Measurements from ENCODE around the gene FAM114A2.

The FAM114A2 gene

DNA sequence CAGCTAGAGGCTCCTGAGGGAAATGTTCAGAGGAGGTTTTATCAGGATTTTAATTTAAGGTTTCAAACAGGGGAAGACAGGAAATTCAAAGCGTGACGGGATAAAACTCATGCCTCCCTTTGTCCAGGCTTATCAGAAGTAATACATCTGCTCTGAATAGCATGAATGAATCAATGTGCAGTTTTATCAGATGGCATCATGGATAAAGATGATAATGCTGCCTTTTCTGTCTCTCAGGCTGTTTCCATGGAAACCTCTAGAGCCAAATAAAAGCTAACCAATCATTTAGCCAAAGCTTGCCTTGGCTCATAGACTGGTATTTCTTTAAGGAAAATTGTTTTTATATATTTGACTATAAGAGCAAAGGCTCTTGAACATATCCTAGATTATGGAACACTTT lies 16.5 kb upstream of the FAM114A2 start:
- Histone ChIP-seq H3K4me1 (peaks cover 32% of the 10 kb centered on the region), H3K9me3 (no peaks in the 10 kb centered on the region), H3K36me3 (peaks cover 19% of the 10 kb centered on the region), H3K27ac (no peak overlapping the region), H3K4me2 (peak overlapping the region; percentile 38), H4K20me1 (peaks cover 24% of the 10 kb centered on the region; the same call in 1 of the 2 replicates), H3K4me3 (no peak overlapping the region), H3K9ac (no peak overlapping the region), H3K27me3 (no peaks in the 10 kb centered on the region)
- TF ChIP-seq Cebpa-rat (IDR thresholded peaks at IDR 0.05), result no peak

DNA sequence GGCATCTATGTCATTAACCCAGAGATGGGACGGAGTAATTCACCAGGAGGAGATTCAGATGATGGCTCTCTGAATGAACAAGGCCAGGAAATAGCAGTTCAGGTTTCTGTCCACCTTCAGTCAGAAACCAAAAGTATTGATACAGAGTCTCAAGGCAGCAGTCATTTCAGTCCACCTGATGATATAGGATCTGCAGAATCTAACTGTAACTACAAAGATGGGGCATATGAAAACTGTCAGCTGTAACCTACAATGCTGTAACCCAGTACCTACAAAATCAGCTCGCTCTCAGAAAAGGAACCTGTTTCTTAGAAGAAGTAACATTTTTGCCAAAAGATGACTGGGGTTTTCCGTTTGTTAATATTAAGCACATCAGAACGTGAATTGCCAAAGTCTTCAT lies 14.8 kb upstream of the FAM114A2 start:
- Histone ChIP-seq H4K20me1 (peaks cover 19% of the 10 kb centered on the region; the same call in 1 of the 2 replicates), H3K36me3 (peaks cover 22% of the 10 kb centered on the region), H3K27ac (no peak overlapping the region), H3K9me3 (no peaks in the 10 kb centered on the region), H3K27me3 (no peaks in the 10 kb centered on the region), H3K4me1 (peaks cover 21% of the 10 kb centered on the region), H3K9ac (no peak overlapping the region), H3K4me2 (no peak overlapping the region), H3K4me3 (no peak overlapping the region)
- TF ChIP-seq Cebpa-rat (IDR thresholded peaks at IDR 0.05), result no peak

DNA sequence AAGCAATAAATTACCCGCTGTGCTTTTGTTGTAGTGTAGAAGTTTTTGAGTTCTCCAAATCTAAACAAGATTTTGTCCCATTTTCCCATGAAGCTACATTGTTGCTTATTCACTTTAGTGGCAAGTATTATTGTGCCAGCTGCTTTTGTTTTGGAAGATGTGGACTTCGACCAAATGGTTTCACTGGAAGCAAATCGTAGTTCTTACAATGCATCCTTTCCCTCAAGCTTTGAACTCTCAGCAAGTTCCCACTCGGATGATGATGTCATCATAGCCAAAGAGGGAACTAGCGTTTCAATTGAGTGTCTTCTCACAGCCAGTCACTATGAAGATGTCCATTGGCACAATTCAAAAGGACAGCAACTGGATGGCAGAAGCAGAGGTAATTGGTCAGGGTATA lies 10.9 kb upstream of the FAM114A2 start:
- peaks cover 3% of the 10 kb centered on the region for H3K4me1 ChIP-seq
- H3K4me3 ChIP-seq, result no peak overlapping the region
- TF ChIP-seq Cebpa-rat (IDR thresholded peaks at IDR 0.05), result no peak
- no peak overlapping the region for H3K4me2 ChIP-seq
- H3K9ac ChIP-seq, result no peak overlapping the region
- no peaks in the 10 kb centered on the region for H3K27me3 ChIP-seq
- no peak overlapping the region for H3K27ac ChIP-seq
- H4K20me1 ChIP-seq, result peaks cover 20% of the 10 kb centered on the region
- no peaks in the 10 kb centered on the region for H3K9me3 ChIP-seq
- peaks cover 41% of the 10 kb centered on the region for H3K36me3 ChIP-seq

DNA sequence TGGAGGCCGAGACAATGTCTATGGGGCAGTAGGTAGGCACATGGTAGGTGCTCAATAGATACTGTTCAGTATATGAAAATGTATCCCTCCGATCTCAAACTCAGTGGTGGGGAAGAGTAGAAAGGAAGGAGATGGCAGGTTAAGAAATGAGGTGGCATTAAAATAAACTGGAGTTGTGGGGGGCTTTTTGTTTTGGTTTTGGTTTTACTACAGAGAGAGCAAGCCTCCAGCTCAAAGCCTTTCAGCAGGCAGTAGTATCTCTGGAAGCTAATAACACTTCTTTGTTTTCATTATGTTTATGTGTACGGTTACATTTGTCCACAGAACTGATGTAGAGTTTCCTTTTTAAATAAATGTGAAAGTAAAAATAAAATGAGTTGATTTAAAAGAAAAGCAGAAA lies 8.6 kb upstream of the FAM114A2 start:
- Histone ChIP-seq H4K20me1 (peaks cover 20% of the 10 kb centered on the region), H3K27me3 (no peaks in the 10 kb centered on the region), H3K9me3 (no peaks in the 10 kb centered on the region), H3K4me1 (no peaks in the 10 kb centered on the region), H3K36me3 (peaks cover 27% of the 10 kb centered on the region), H3K4me3 (no peak overlapping the region), H3K4me2 (no peak overlapping the region), H3K9ac (no peak overlapping the region), H3K27ac (no peak overlapping the region)
- no peak for TF ChIP-seq Cebpa-rat (IDR thresholded peaks at IDR 0.05)

DNA sequence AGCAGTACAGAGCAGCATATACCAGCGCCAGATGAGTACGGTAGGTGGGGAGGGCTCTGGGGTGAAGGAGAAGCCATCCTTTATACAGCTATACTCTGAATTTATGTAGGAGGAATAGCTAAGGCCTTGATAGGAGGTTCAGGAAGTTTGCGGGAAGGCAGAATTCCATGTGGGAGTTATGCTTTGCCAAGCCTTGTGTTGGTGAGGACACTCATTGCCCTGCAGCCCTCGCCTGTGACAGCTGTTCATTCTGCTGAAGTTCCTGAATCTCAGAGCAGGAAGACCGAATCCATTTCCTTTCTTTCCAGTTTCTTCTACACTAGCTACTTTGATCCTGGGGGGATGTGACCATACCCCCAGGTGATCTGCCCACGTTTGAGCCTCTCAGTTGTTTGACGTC lies 7.8 kb upstream of the FAM114A2 start:
- no peak for TF ChIP-seq Cebpa-rat (IDR thresholded peaks at IDR 0.05)
- Histone ChIP-seq H3K4me2 (no peak overlapping the region), H3K36me3 (peaks cover 22% of the 10 kb centered on the region), H3K4me3 (no peak overlapping the region), H3K9me3 (no peaks in the 10 kb centered on the region), H3K27me3 (no peaks in the 10 kb centered on the region), H3K27ac (no peak overlapping the region), H4K20me1 (peaks cover 16% of the 10 kb centered on the region), H3K9ac (no peak overlapping the region), H3K4me1 (no peaks in the 10 kb centered on the region)

DNA sequence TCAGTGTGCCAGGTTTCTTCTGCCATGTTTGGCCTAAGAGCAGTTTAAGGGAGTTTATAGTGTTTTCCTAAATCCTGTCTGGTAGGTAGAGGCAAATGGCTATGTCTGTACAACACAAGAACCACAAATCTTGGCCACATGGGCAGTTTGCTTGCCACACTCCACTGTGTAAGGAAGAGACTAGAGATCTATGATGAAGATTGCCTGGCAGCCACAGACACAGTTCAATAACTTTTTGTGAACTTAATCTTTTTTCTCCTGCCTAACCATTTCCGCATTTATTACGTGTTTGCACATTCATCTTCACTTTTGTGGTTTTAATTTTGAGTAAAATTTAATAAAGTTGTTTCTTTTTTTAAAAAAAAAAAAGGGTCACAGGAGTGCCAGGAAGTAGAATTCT lies 5.9 kb upstream of the FAM114A2 start:
- H4K20me1 ChIP-seq, result peaks cover 14% of the 10 kb centered on the region
- H3K36me3 ChIP-seq, result peaks cover 19% of the 10 kb centered on the region
- H3K4me3 ChIP-seq, result no peak overlapping the region
- peaks cover 4% of the 10 kb centered on the region for H3K4me1 ChIP-seq
- no peaks in the 10 kb centered on the region for H3K9me3 ChIP-seq
- H3K9ac ChIP-seq, result no peak overlapping the region
- H3K27me3 ChIP-seq, result no peaks in the 10 kb centered on the region
- H3K27ac ChIP-seq, result no peak overlapping the region
- TF ChIP-seq Cebpa-rat (IDR thresholded peaks at IDR 0.05), result no peak
- no peak overlapping the region for H3K4me2 ChIP-seq

DNA sequence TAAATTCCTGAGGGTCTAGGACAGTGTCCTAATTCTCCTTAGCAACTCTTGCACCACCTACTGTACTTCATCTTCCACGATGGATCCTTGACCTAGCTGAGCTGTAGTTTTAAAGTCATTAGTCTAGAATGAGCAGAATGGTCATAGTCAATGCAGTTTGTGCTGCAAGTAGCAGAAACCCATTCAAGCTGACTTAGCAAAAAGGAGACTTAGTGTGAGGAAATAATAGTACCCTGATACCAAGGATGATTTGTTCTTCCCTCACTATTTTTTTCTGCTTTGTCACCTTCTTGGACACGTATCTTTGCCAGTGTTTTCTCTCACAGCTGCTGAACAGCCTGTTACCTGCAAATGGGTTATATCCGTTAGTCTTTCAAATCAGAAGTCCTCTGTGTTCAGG lies 5.4 kb upstream of the FAM114A2 start:
- no peaks in the 10 kb centered on the region for H3K9me3 ChIP-seq
- H3K9ac ChIP-seq, result no peak overlapping the region
- H3K4me1 ChIP-seq, result peaks cover 9% of the 10 kb centered on the region
- H3K27ac ChIP-seq, result no peak overlapping the region
- H3K36me3 ChIP-seq, result peaks cover 19% of the 10 kb centered on the region
- TF ChIP-seq Cebpa-rat (IDR thresholded peaks at IDR 0.05), result no peak
- no peak overlapping the region for H3K4me3 ChIP-seq
- no peak overlapping the region for H3K4me2 ChIP-seq
- no peaks in the 10 kb centered on the region for H3K27me3 ChIP-seq
- H4K20me1 ChIP-seq, result peaks cover 14% of the 10 kb centered on the region

DNA sequence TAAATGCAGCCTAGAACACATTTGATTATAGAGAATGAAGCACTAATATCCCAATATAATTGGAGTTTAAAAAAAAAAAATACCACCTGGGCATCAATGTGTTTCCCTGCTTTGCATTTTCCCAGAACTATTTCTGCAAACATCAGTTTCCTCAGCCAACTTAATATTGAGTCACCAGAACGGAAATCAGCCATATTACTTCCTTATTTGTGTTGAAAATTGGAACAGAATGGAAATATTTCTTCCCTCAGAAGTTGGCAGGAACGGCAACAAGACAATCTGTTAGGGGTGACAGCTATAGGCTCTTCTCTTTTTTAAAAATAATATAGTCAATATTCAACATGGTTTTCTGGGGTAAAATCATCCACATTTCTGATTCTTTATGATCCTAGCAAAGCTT lies 4.1 kb upstream of the FAM114A2 start:
- H3K9me3 ChIP-seq, result no peaks in the 10 kb centered on the region
- no peak overlapping the region for H3K4me2 ChIP-seq
- no peak overlapping the region for H3K9ac ChIP-seq
- no peak overlapping the region for H3K27ac ChIP-seq
- H4K20me1 ChIP-seq, result peaks cover 8% of the 10 kb centered on the region
- H3K36me3 ChIP-seq, result peaks cover 19% of the 10 kb centered on the region
- H3K27me3 ChIP-seq, result no peaks in the 10 kb centered on the region
- no peak overlapping the region for H3K4me3 ChIP-seq
- peaks cover 13% of the 10 kb centered on the region for H3K4me1 ChIP-seq
- no peak for TF ChIP-seq Cebpa-rat (IDR thresholded peaks at IDR 0.05)

DNA sequence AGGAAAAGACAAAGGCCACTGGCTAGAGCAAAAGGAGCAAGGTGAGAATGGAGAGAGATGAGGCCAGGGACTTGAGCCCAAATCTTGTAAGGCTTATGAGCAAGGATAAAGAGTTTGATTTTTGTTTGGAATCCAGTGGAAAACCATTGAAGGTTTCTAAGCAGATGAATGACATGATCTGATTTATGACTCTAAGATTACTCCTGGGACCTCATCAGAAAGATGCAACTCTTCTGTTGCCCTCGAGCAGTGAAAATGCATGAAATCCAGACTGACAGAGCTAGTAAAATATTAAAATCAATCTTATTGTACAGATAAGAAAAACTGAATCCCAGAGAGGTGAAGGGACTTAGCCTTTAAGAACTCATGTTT lies 734 bp upstream of the FAM114A2 start:
- H4K20me1 ChIP-seq, result no peaks in the 10 kb centered on the region; the same call in 1 of the 2 replicates
- H3K4me3 ChIP-seq, result peak overlapping the region; percentile 78
- H3K9me3 ChIP-seq, result no peaks in the 10 kb centered on the region
- peaks cover 20% of the 10 kb centered on the region for H3K4me1 ChIP-seq
- H3K9ac ChIP-seq, result peak overlapping the region; percentile 78
- H3K36me3 ChIP-seq, result no peaks in the 10 kb centered on the region
- no peaks in the 10 kb centered on the region for H3K27me3 ChIP-seq
- H3K4me2 ChIP-seq, result peak overlapping the region; percentile 82
- no peak for TF ChIP-seq Cebpa-rat (IDR thresholded peaks at IDR 0.05)
- H3K27ac ChIP-seq, result no peak overlapping the region

DNA sequence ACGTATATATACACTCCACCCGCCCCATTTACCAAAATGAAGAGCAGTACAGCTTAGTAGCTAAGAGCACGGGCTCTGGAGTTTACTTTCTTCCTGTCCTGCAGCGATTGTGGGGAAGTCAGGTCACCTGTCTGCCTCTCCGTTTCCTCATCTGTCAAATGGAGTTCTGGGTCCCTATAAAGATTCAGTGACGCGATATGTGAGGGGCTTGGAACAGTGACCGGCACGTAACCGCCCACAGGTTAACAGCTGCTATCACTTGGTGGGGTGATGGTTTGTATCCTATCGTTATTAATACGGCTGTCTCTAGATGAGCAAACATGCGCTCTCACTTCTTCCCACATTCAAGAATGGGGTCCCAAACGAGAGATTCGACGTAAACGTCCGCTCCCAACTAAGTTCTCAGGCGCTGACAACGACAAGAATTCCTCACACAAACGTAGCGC lies 426 bp downstream of the FAM114A2 start:
- H3K4me3 ChIP-seq, result peak overlapping the region; percentile 78
- no peaks in the 10 kb centered on the region for H4K20me1 ChIP-seq
- H3K4me1 ChIP-seq, result peaks cover 20% of the 10 kb centered on the region
- H3K9me3 ChIP-seq, result no peaks in the 10 kb centered on the region
- H3K27me3 ChIP-seq, result no peaks in the 10 kb centered on the region
- peak overlapping the region; percentile 78 for H3K9ac ChIP-seq
- peak overlapping the region; percentile 64 for H3K27ac ChIP-seq
- H3K36me3 ChIP-seq, result no peaks in the 10 kb centered on the region
- no peak for TF ChIP-seq Cebpa-rat (IDR thresholded peaks at IDR 0.05)
- H3K4me2 ChIP-seq, result peak overlapping the region; percentile 82

DNA sequence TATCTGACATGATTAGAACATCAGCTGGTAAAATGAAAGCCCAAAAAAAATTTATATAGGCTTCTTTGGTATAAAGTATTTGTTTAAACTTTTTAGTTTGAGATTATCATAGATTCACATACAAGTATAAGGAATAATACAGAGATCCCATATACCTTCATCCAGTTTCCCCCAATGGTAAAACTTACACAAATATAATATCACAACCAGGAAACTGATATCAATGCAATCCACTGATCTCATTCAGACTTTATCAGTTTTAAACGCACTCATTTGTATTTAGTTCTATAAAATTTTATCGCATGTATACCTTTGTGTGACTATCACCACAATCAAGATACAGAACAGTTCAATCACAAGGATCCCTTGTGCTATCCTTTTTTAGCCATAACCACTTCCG lies 3.8 kb downstream of the FAM114A2 start:
- no peak for TF ChIP-seq Cebpa-rat (IDR thresholded peaks at IDR 0.05)
- Histone ChIP-seq H3K4me3 (no peak overlapping the region), H3K9me3 (no peaks in the 10 kb centered on the region), H3K4me1 (peaks cover 28% of the 10 kb centered on the region), H3K4me2 (no peak overlapping the region), H3K27ac (no peak overlapping the region), H3K36me3 (peaks cover 9% of the 10 kb centered on the region; the same call in 1 of the 2 replicates), H3K9ac (no peak overlapping the region), H3K27me3 (no peaks in the 10 kb centered on the region), H4K20me1 (no peaks in the 10 kb centered on the region)

Data from BLaER1 (cell line).